ENCODE data around the gene GGCX.
A peak's percentile ranks its signal among the peaks of the same experiment; 100 is the strongest.
"Not testable (repeated sequence)": the region's sequence is repeated elsewhere in the genome, so short reads cannot be mapped to it uniquely, and the experiment has no call there.

Gene GGCX

DNA sequence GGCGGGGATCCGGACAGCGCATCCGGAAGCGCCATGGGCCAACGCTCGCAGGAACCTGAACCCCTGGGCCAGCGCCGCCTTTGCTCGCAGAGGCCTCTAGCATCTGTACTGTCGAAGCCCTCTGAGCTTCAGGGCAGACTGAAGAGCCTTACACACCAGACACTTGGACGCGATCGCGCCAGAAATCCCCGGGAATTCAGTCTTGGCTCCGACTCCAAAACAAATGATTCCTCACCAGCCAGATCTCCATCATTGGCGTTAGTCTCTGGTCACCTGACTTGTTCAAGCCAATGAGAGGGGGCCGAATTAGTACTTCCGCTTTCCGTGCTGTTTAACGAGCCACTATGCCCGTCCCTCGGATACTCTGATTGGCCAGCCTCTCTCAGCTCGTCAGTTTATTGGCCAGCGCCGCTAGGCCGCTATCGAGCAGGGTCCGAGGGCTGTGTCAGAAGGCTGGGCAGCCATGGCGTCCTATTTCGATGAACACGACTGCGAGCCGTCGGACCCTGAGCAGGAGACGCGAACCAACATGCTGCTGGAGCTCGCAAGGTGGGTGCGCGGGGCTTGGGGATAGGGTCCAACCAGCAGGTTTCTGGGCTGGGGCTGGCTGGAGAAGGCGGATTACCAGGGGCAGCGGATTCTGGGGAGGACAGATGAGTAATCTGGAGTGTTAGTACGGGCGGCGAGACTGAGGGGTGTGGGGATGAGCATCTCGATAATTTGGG lies 34.2 kb upstream of the GGCX start, which contains the start of gene RNF181:
Gene RNF181, plus strand, starts transcription at position 445 of the 725 bp plus-strand sequence. Its CDS starts 19 bp downstream, at position 464.
- FAIRE-seq (peak; percentile 99), DNase-seq (ENCODE audit: extremely low spot score, insufficient read length, low read depth) (peak; percentile 93)

GRCh38 chr2:85594715-85595300 lies 33.5 kb upstream of the GGCX start:
- DNase-seq (ENCODE audit: extremely low spot score, insufficient read length, low read depth) (no peak), FAIRE-seq (no peak)

GRCh38 chr2:85593023-85593422 lies 31.7 kb upstream of the GGCX start:
- no peak for DNase-seq (ENCODE audit: extremely low spot score, insufficient read length, low read depth)
- FAIRE-seq, result no peak

- FAIRE-seq; DNase-seq (ENCODE audit: extremely low spot score, insufficient read length, low read depth): not testable (repeated sequence)
Observed at GRCh38 chr2:85592299-85592698, 31.0 kb upstream of the GGCX start.

DNA sequence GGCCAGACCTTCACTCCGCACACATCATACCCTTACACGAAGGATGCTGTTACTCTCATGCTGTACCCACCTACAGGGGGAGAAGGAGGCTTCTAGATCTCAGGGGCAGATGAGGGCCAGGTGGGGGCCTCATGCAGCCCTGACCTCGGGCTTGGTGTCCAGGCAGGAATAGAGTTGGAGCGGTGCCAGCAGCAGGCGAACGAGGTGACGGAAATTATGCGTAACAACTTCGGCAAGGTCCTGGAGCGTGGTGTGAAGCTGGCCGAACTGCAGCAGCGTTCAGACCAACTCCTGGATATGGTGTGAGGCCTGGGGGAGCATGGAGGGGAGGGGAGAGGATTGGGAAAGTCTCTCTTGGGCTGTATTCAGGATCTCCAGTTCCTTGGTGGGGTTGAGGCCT lies 30.3 kb upstream of the GGCX start:
- FAIRE-seq, result no peak
- DNase-seq (ENCODE audit: extremely low spot score, insufficient read length, low read depth), result no peak

DNA sequence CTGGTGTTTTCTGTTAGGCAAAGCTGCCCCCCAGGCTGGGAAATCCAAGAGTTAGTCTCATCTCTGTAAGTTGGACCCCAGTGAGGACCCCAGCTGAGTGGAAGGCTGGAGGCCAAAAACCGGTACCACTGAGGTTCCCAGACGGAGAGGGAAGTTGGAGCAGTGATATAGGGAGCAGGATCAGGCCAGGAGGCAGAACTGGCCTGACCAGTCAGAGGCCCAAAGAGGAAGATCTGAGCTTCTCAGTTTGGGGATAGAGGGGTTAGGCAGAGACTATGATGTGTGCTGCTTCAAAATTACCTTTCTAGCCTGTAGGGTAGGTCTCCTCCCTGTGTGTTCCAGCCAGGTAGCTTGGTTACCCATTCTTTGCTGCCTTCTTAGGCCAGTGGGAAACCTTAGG lies 29.7 kb upstream of the GGCX start:
- FAIRE-seq (no peak), DNase-seq (ENCODE audit: extremely low spot score, insufficient read length, low read depth) (no peak)

- FAIRE-seq (no peak), DNase-seq (ENCODE audit: extremely low spot score, insufficient read length, low read depth) (no peak)
Observed at GRCh38 chr2:85589982-85590791, 28.9 kb upstream of the GGCX start.

- FAIRE-seq, result no peak
Observed at GRCh38 chr2:85589181-85589580, 27.9 kb upstream of the GGCX start.

DNA sequence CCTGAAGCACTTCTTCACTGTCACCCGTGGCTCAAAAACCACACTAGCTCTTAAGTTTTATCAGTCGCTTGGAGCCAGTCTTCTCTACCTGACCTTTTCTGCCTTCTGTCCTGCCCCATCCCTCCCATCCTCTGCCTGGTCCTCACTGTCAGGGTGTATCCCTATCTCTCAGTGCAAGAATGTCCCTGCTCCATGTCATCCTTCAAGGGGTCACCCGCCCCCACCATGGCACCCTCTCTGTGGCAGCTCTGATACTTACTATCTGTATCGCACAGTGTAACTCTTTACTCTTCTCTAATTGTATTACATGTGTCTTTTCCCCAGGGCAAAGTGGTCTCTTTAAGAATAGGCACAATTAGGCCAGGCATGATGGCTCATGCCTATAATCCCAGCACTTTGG lies 27.4 kb upstream of the GGCX start:
- DNase-seq (ENCODE audit: extremely low spot score, insufficient read length, low read depth), result no peak
- FAIRE-seq, result no peak

More at GRCh38 chr2:85589181-85589580, 27.9 kb upstream of the GGCX start:
- no peak for DNase-seq (ENCODE audit: extremely low spot score, insufficient read length, low read depth)

DNA sequence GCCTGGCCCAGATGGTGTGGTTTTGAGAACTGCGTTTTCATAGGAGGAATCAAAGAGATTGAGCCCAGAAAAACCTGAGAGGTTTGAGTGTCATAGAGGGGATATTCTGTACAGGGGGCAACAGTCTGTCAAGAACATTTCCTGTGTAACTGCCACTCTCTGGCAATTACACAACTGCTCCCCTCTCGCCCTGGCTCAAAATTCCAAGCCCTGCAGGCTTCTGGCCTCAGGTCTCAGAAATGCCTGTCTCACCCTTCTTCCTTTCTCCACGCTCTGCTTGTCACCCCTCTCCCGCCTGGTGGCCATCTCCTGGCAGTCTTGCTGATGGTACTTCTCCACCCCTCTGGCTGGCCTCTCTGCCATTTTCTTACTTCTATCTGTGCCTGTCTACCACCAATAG lies 26.9 kb upstream of the GGCX start:
- FAIRE-seq (no peak), DNase-seq (ENCODE audit: extremely low spot score, insufficient read length, low read depth) (no peak)

DNA sequence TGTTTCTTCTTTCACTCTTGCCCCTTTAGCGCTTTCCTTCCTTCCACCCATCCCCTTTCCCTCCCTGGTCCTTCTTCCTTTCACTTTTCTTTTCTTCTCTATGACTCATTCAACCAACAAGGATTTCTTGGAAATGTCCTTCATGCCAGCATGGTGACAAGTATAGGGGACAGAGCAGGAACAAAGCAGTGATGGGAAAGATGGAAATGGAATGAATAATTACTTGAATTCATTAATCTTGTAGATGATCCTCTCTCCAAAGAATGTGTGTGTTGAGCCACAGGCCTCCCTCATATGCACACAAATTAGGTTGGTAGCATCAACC lies 24.4 kb upstream of the GGCX start:
- no peak for DNase-seq (ENCODE audit: extremely low spot score, insufficient read length, low read depth)
- no peak for FAIRE-seq

DNA sequence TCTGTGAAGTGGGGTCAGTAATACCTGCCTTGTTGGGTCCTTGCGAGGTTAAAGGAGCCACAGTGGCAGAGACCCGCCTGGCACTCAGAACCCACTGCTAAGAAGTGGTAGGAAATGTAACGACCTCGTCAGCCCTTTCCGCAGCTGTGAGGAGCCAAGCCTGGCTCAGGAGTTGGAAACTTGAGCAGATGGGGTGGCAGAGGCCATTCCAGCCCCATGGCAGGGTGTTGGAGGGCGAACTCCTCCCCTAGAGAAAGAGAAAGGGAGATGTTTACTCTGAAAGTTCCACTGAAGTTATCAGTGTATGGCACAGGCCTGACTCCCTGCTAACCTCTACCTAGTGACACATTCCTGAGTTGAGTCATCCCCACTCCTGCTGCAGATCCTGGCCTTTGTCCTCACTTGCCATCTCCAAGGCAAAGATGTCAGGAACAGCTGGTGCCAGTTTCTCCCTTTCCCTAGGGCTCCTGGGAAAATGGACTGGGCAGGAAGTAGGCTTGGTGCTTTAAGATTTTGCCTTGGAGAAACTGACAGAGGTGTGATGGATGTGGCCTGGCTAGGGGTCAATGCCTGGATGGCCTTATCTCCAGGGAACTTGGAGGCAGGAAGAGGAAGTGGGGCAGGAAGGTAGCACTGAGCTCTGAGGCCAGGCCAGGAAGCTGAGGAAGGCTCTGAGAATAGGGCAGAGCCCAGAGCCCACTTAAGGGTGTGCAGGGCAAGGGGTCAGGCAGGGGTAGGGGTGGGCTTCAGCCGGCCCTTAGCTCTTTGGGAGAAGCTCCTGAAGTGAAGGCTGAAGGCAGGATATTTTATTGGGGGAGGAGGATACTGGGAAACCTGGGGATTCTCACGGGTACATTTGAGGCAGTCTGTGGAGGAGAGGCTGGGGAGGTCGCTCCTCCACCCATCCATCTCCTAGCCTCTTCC lies 23.8 kb upstream of the GGCX start:
- DNase-seq (ENCODE audit: extremely low spot score, insufficient read length, low read depth), result no peak
- no peak for FAIRE-seq

GRCh38 chr2:85584354-85584856 lies 23.1 kb upstream of the GGCX start, which contains the start of gene VAMP5:
VAMP5 (plus strand) TSS chr2:85584431; CDS start chr2:85584491, 60 bp downstream.
- no peak for DNase-seq (ENCODE audit: extremely low spot score, insufficient read length, low read depth)

GRCh38 chr2:85583667-85584353 lies 22.5 kb upstream of the GGCX start:
- FAIRE-seq (no peak), DNase-seq (ENCODE audit: extremely low spot score, insufficient read length, low read depth) (no peak)

More at GRCh38 chr2:85584354-85584856, 23.1 kb upstream of the GGCX start, which contains the start of gene VAMP5:
- FAIRE-seq, result no peak

DNA sequence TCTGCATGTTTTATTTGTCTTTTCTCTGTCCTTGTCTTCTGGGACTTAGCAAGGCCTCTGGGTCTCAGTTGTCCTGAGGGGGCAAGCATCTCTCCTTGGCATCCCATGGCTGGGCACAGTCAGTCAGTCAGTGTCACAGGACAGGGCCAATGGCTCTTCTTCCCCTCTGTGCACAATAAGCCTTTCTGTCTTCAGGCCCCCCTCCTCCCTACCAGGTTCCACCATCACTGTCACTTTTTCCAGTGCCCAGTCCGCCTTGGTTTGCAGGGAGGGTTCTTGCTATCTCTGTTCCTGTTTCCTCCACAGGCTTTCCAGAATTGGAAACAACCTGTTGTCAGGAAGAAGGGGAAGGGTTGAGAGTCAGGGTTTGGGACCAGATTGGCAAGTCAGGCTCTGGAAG lies 21.2 kb upstream of the GGCX start:
- no peak for DNase-seq (ENCODE audit: extremely low spot score, insufficient read length, low read depth)
- FAIRE-seq, result no peak

DNA sequence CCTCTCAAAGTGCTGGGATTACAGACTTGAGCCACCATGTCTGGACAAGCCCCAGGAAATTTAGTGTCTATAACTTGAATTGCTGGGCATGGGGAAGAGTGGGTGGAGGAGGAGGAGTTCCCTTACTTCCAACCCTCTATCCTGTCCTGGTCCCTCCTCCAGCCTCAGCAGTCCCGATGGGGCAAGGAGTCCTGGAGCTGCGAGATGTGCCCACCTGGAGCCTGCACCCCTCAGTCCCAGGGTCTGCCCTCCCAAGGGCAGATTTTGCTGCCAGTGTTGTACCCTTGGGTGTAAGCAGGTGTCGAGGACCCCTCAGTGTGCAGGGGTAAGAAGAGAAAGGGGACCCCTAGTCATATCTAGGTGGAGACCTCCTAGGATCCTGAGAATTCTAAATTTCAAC lies 18.9 kb upstream of the GGCX start:
- DNase-seq (ENCODE audit: extremely low spot score, insufficient read length, low read depth), result no peak
- FAIRE-seq, result no peak

DNA sequence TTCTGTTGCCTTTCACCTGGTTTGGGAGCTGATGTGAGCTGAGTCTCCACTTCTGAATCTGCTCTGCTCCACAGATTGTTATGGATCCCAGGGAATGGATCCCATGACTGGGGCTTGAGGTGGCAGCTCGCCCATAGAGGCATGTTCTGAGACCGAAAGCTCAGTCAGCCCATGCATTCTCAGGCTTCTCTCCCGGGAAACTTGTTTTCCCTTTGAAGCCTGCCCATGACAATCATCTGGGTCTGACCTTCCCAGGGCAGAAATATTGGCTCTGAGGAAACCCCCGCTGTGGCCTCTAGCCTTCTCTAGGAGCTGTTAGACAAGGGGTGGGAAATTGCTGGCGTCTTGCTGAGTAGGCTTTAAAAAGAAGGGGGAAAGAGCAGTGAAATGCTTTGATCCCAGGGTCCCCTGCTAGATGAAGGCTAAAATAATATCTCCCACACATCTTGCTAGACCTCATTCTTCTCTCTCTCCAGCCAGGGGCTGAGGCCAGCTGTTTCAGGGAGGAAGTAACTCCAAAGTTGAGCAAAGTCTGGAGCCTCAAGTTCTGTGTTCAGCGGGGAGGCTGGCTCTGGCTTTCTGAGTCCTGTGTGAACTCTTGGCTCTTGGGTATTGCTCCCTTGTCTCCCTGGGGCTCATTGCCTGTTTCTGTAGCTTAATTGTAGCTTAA lies 18.1 kb upstream of the GGCX start:
- no peak for FAIRE-seq
- DNase-seq (ENCODE audit: extremely low spot score, insufficient read length, low read depth), result no peak

Measured in GM18507 (cell line).